ENCODE measurements around the gene EBP.

EBP gene

DNA sequence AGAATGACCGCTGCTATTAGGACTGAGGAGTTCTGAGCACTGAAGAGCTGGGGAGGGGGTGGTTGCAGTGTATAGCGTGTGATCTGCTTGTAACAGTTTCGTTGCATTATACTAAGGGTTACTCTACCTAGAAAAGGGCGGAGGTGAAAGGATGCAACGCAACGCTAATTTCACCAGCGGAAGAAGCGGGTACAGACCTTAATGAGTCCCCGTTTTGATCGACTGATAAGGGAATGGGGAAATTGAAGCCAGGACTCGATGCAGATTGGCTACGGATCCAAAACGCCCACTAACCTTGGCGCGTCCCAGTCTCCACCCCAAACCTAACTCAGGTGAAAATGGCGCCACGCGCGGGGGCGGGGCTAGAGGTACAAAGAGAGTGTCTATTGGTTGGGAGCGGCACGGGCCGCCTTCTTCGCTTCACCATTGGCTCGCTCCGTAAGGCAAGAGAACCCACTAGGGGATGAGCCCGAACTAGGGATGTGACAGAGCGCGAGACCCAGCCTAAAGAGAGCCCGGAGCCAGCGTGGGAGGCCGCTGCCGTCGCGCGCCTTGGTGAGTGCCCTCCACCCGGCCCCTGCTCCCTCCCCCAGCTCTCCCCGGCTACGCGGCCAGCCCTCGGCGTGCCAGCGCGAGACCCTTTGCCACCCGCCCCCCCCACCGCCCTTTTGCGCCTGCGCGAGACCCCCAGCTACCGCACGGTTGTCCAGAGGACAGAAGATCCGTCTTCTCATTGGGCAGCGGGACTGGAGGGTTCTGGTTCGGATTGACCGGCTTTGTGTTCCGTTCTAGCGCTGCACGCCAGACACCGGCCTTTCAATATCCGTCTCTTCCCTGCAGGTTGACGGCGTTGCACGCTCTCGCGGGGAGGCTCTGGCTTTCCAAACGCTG, at the start of gene EBP:
Gene EBP (plus strand): TSS at position 456 of the 891 bp plus-strand sequence. CDS start 1,964 bp downstream, outside the sequence.
- TF ChIP-seq CTCF (IDR thresholded peaks at IDR 0.05), result no peak

- TF ChIP-seq CTCF (IDR thresholded peaks at IDR 0.05), result no peak
Observed at GRCh38 chrX:48472225-48472624, 49.4 kb upstream of the EBP start.

- no peak for TF ChIP-seq CTCF (IDR thresholded peaks at IDR 0.05)
Observed at GRCh38 chrX:48472851-48473703, 48.5 kb upstream of the EBP start.

- no peak for TF ChIP-seq CTCF (IDR thresholded peaks at IDR 0.05)
Observed at GRCh38 chrX:48473704-48473990, 48.0 kb upstream of the EBP start.

GRCh38 chrX:48474127-48474526, 47.5 kb upstream of the EBP start:
- TF ChIP-seq CTCF (IDR thresholded peaks at IDR 0.05), result no peak; the same call in 1 of the 2 replicates

GRCh38 chrX:48474581-48474980, 47.0 kb upstream of the EBP start:
- no peak for TF ChIP-seq CTCF (IDR thresholded peaks at IDR 0.05)

DNA sequence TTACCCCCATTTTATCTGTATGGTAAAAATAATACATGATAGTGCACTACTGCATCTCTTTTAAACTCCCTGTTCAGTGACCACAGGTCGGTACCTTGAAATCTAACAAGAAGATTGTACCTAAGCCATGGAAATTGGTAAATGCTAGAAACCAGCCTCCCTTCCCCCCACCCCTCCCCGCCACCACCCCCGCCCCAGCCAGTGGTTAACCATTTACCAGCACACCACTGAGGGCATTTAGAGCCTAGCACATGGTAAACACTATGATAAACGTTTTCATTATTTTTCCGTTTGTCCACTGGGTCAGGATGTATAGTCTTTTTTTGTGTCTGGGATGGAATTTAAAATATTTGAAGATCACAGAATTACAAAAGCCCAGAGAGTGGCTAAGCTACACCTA, 46.3 kb upstream of the EBP start:
- no peak for TF ChIP-seq CTCF (IDR thresholded peaks at IDR 0.05)
